ENCODE data around the gene EEF1AKMT3. TPM values are rescaled to one million over a fixed set of nuclear protein-coding genes. Genes with fewer than 3 reads are reported as not detected.
A peak's percentile ranks its signal among the peaks of the same experiment; 100 is the strongest.

EEF1AKMT3 gene
- total and polyA plus RNA-seq, 9 of the 15 experiments (the other 6 are each of a cell fraction or from before 2014, with no cell fraction given) = 4.1 to 17.2 (median 7.9) TPM

- TF ChIP-seq RUNX1 (IDR thresholded peaks at IDR 0.05; ENCODE audit: low read depth) (no peak), ZFP1 (CRISPR knock-in tag; IDR thresholded peaks at IDR 0.05) (no peak), TRIM24 (IDR thresholded peaks at IDR 0.05) (peak in 1 of 2 experiments; percentile 31; a peak in 1 of 4 replicates), ZNF133 (CRISPR knock-in tag; IDR thresholded peaks at IDR 0.05) (no peak), TCF7L2 (IDR thresholded peaks at IDR 0.05; ENCODE audit: low read depth, low read length) (no peak), TFAM (CRISPR knock-in tag; conservative IDR thresholded peaks at IDR 0.05) (no peak), NFIX (CRISPR knock-in tag; IDR thresholded peaks at IDR 0.05; ENCODE audit: low read depth) (no peak), ZNF232 (CRISPR knock-in tag; IDR thresholded peaks at IDR 0.05) (no peak), KDM5B (IDR thresholded peaks at IDR 0.05; ENCODE audit: insufficient replicate concordance, low read depth, low read length) (peak; percentile 48), STAG1 (CRISPR knock-in tag; IDR thresholded peaks at IDR 0.05; ENCODE audit: borderline replicate concordance) (peak; percentile 71; the same call in 1 of the 2 replicates), KLF10 (CRISPR knock-in tag; IDR thresholded peaks at IDR 0.05) (no peak), FOXA3 (CRISPR knock-in tag; conservative IDR thresholded peaks at IDR 0.05 in 1 of 2, IDR thresholded peaks at IDR 0.05 in 1 of 2) (0 out of 4 replicates have a peak, but pooled peaks of 1 of the 2 experiments have one; percentile 41), ETV5 (CRISPR knock-in tag; IDR thresholded peaks at IDR 0.05; ENCODE audit: low read depth) (no peak; the same call in 1 of the 2 replicates), MAFF (IDR thresholded peaks at IDR 0.05; ENCODE audit: low read length) (no peak), THRA (IDR thresholded peaks at IDR 0.05) (no peak), TEAD4 (IDR thresholded peaks at IDR 0.05; ENCODE audit: low read length) (no peak; the same call in 1 of the 2 replicates), TEAD4 (CRISPR knock-in tag; IDR thresholded peaks at IDR 0.05; ENCODE audit: borderline replicate concordance) (no peak)
- TF ChIP-seq, protein P1, sequence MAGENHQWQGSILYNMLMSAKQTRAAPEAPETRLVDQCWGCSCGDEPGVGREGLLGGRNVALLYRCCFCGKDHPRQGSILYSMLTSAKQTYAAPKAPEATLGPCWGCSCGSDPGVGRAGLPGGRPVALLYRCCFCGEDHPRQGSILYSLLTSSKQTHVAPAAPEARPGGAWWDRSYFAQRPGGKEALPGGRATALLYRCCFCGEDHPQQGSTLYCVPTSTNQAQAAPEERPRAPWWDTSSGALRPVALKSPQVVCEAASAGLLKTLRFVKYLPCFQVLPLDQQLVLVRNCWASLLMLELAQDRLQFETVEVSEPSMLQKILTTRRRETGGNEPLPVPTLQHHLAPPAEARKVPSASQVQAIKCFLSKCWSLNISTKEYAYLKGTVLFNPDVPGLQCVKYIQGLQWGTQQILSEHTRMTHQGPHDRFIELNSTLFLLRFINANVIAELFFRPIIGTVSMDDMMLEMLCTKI (IDR thresholded peaks at IDR 0.05; ENCODE audit: partially characterized antibody) = no peak
- TF ChIP-seq, protein P2, sequence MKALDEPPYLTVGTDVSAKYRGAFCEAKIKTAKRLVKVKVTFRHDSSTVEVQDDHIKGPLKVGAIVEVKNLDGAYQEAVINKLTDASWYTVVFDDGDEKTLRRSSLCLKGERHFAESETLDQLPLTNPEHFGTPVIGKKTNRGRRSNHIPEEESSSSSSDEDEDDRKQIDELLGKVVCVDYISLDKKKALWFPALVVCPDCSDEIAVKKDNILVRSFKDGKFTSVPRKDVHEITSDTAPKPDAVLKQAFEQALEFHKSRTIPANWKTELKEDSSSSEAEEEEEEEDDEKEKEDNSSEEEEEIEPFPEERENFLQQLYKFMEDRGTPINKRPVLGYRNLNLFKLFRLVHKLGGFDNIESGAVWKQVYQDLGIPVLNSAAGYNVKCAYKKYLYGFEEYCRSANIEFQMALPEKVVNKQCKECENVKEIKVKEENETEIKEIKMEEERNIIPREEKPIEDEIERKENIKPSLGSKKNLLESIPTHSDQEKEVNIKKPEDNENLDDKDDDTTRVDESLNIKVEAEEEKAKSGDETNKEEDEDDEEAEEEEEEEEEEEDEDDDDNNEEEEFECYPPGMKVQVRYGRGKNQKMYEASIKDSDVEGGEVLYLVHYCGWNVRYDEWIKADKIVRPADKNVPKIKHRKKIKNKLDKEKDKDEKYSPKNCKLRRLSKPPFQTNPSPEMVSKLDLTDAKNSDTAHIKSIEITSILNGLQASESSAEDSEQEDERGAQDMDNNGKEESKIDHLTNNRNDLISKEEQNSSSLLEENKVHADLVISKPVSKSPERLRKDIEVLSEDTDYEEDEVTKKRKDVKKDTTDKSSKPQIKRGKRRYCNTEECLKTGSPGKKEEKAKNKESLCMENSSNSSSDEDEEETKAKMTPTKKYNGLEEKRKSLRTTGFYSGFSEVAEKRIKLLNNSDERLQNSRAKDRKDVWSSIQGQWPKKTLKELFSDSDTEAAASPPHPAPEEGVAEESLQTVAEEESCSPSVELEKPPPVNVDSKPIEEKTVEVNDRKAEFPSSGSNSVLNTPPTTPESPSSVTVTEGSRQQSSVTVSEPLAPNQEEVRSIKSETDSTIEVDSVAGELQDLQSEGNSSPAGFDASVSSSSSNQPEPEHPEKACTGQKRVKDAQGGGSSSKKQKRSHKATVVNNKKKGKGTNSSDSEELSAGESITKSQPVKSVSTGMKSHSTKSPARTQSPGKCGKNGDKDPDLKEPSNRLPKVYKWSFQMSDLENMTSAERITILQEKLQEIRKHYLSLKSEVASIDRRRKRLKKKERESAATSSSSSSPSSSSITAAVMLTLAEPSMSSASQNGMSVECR (CRISPR knock-in tag; IDR thresholded peaks at IDR 0.05) = 0 out of 2 replicates have a peak, but pooled peaks have one; percentile 31
- TF ChIP-seq, protein P3, sequence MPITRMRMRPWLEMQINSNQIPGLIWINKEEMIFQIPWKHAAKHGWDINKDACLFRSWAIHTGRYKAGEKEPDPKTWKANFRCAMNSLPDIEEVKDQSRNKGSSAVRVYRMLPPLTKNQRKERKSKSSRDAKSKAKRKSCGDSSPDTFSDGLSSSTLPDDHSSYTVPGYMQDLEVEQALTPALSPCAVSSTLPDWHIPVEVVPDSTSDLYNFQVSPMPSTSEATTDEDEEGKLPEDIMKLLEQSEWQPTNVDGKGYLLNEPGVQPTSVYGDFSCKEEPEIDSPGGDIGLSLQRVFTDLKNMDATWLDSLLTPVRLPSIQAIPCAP (CRISPR knock-in tag; IDR thresholded peaks at IDR 0.05; ENCODE audit: borderline replicate concordance) = no peak
Observed at GRCh38 chr12:57735952-57736740, 36.3 kb upstream of the EEF1AKMT3 start (continued).

Data from K562 (cell line).